Inflammatory macrophage treated with lipopolysaccharide for 4 hours (primary cell): ENCODE results near the gene PUM2.

Experiments
- DNase-seq: peaks from one replicate; pipeline ENCODE4 v3.0.0-alpha.2; 2020

PUM2 gene

DNA sequence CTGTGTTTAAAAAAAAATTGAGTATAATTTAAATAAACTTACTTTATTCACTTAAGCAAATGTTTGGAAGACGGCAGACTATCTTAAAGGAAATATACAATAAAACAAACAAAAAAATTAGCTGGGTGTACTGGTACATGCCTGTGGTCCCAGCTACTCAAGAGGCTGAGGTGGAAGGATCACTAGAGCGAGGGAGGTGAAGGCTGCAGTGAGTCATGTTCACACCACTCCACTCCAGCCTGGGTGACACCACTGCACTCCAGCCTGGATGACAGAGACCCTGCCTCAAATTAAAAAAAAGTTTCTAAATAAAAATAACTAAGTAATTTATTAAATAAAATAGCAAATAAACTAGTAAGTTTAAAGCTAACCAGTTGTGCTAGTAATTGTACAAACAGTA, 7.5 kb downstream of the PUM2 start:
- no peak for DNase-seq

DNA sequence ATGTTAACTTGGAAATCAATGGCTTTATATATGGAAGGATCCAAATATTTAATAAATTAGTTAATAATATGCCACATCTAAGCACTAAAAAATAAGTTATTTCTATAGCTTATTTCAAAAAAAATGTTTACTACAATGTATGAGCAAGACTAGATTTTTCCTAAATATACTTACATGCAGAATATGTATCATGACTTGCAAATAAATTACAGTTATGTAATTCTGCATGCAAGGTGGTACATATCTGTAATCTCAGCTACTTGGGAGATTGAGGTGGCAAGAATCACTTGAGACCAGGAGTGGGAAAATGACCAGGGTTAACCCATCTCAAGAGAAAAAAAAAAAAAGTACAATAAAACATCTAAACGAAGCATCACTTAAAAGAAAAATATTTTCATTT, 11.6 kb downstream of the PUM2 start:
- DNase-seq = no peak

DNA sequence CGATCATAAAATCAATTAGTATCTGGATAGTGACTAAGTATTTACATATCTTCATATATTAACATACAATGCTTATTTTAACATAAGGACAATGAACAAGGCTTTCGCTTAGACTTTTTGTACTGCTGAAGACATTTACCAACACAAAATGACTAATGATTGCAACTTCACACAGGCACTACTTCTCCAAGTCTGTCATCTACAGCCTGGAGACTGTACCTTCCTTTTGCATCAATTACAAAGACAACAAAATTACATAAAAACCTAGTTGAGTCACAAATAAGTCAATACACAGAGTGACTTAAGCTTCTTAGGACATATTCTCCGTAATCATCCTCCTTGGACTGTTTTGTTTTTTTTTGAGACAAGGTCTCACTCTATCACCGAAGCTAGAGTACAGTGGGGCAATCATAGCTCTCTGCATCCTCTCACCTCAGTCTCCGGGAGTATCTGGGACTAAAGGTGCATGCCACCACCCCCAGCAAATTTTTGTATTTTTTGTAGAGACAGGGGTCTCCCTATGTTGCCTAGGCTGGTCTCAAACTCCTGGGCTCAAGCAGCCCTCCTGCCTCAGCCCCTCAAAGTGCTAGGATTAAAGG, 15.9 kb downstream of the PUM2 start:
- DNase-seq = peak; percentile 74

DNA sequence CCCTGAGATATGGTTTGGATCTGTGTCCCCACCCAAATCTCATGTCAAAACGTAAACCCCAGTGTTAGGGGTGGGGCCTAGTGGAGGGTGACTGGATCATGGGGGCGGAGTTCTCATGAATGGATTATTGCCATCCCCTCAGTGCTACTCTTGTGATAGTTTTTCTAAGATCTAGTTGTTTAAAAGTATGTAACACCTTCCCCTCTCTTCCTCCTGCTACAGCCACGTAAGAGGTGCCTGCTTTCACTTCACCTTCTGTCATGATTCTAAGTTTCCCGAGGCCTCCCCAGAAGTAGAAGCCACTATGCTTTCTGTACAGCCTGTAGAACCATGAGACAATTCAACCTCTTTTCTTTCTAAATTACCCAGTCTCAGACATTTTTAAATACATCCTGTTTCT, 16.9 kb downstream of the PUM2 start:
- no peak for DNase-seq

DNA sequence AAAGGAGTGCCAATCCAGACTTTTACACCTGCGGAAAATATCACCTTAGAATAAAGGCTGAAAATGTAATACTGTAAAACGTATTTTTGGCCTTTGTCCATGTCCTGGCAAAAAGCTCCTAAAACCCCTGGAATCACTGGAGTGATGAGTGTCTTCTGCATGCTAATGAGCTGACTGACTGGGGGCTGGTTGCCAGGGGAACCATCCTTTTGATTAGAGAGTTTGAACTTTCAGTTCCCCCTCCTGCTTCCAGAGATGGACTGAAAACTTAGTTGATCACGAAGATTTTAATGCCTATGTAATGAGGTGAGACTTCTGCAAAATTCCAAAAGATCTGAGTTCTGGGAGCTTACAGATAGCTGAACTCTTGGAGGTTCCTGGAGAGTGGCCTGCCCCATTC, 20.5 kb downstream of the PUM2 start:
- no peak for DNase-seq

DNA sequence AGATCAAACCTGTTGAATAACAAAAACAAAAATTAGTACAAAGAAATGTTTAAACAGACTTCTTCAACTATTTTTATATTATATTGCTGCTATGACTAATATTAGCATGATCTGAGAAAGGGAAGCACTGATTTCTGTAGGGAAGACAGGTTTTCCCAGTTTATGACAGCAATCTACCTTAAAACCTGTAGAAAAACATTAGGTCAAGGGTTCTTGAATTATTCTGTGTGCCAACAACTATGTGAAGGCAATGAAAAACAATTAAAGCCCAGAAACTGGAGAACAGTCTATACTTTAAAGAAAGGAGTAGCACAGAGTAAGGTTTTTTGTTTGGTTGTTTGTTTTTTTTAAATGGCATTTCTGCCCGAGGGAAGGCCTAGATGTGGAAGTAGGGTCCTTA, 23.3 kb downstream of the PUM2 start:
- peak; percentile 10 for DNase-seq

DNA sequence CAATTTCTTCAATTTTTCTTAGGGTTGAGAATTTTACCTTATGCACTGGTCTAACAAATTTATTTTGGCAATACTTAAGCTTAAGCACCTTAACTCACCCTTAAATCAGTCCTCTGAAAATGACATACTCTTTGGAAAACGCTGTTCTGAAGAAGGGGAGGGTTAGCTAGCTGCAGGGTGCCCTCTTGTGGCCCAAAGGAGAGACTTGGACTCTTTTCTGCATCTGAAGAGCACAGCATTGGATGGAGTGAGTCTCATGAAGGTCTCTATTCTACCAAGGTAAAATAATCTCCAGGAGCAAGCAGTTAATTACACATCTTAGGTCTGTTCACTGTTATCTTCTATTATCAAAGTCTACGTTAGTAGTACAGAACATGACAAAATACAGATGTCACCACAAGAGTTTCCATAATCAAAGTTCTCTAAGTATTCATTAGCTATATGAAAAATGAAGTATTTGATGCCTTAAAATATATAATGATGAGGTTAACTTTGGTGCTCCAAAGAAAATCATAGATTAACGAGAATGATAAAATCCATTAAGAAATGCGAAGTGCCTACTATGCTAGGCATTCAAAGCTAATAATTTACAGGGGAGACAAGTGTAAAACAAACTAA, 24.4 kb downstream of the PUM2 start:
- DNase-seq = peak; percentile 48

DNA sequence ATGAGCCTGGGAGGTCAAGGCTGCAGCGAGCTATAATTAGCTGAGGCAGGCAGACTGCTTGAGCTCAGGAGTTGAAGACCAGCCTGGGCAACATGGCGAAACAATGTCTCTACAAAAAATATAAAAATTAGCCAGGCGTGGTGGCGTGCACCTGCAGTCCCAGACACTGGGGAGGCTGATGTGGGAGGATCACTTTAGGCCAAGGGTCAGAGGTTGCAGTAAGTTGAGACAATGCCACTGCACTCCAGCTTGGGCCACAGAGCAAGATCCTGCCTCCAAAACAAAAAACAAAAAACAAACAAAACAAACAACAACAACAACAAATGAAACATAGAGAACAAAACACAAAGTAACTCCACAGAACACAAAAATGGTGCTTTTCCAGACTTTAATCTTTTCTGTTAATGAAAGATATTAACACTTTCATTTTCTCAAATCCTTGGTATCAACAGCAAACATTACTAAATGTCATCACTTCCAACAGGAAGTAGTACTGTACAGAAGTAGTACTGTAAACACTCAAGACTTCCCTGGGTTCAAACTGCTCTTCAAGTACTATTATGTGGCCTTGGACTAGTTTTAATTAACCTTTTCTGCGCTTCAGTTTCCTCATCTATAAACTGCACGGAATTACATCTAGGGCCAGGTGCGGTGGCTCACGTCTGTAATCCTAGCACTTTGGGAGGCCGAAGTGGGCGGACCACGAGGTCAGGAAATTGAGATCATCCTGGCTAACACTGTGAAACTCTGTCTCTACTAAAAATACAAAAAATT, 27.9 kb downstream of the PUM2 start:
- peak; percentile 55 for DNase-seq

DNA sequence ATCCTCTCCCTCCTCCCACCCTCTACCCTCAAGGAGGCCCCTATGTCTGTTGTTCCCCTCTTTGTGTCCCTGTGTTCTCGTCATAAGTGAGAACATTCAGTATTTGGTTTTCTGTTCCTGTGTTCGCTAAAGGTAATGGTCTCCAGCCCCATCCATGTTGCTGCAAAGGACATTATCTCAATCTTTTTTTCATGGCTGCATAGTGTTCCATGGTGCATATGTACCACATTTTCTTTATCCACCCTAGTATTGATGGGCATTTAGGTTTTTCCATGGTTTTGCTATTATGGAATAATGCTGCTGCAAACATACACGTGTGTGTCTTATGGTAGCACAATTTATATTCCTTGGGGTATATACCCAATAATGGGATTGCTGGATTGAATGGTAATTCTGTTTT, 33.0 kb downstream of the PUM2 start:
- no peak for DNase-seq

DNA sequence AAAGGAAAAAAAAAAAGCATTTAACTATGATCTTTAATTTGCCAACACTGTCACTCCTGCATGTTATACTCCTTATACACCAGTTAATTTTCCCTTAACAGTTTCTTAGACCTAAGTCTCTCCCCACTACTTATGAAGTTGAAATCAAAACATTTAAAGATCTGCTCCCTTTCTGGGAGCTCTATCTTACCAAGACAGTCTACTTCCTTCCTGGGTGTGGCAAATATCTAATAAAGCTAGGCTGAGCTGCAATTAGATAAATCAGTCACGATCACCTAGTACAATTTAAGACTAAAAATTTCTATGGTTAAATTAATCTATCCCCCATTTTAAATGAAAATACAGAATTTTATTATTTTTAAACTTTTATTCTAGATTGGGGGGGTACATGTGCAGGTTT, 33.4 kb downstream of the PUM2 start:
- no peak for DNase-seq

DNA sequence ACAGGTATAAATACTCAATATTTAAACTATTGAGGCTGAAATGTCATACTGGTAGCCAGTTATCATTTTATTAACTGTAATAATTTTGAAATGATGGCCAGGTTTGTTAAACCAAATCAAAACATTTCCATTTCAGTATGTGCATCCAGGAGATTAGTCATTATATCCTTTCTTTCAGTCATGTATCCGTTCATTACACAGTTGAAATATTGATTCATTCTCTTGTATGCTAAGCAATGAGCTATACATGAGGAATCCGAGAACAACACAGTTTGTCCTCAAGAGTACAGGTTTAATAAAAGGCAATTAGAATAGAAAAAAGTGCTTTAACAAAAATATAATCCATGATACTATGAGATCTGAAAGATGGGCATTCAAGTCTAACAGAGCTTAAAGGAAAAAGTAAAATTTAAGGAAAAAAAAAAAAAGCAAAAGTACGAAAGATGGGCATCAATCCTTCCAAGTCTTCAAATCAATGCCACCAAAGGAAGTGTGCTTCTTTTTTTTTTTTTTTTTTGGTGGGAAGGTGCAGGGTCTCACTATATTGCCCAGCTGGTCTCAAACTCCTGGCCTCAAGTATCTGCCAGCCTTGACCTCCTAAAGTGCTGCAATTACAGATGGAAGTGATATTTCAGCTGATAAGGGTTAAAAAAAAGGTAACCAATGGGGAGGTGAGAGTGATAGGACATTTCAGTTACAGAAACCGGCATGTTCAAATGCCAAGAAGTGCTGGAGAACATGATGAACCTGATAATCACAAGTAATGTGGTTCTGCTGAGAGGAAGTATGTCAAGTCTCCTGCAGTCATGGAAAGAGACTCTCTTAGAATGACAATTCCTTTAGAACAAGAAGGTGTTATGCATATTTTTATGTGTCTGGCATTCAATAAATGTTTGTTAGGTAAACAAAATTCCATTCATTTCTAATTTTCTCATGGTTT, 35.8 kb downstream of the PUM2 start:
- DNase-seq = no peak

DNA sequence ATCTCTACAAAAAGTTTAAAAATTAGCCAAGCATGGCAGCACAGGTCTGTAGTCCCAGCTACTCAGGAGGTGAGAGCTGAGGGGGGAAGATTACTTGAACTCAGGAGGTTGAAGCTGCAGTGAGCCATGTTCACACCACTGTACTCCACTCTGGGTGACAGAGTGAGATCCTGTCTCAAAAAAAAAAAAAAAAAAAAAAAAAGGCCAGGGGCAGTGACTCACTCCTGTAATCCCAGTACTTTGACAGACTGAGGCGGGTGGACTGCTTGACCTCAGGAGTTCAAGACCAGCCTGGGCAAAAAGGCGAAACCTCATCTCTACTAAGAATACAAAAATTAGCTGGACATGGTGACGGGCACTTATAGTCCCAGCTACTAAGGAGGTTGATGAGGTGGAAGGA, 37.0 kb downstream of the PUM2 start:
- DNase-seq = no peak

DNA sequence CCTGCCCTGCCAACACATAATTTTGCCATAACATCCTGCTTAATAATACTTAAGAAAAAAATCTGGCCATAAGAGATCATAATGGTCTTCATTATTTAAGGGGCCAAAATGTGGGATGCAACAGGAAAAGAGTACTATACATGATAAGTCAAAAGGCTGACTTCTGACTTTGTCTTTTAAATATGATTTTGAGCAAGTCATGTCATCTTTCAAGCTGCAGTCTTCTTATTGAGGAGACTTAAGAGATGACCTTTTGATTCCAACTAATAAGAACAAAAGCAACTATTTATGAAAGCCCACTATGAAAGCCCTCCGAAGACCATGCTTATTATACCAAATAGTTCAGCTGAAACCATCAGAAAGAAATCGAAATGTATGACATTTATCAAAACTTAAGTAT, 41.6 kb downstream of the PUM2 start:
- no peak for DNase-seq

DNA sequence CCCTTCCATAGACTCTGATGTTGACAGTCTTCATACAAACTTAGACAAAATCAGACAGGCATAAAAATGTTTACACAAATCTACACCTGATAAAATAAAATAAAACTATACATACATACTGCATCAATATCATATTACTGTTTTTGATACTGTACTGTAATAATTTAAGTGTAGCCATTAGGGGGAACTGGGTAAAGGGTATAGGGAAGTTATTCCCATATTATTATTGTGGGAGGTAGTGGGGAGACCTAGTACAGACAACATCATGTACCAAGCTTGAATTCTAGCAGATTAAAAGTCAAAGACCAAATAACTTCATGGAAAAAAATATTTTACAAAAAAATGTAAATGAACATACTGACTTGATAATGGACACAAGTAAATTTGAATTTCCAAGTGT, 43.3 kb downstream of the PUM2 start:
- DNase-seq = no peak

DNA sequence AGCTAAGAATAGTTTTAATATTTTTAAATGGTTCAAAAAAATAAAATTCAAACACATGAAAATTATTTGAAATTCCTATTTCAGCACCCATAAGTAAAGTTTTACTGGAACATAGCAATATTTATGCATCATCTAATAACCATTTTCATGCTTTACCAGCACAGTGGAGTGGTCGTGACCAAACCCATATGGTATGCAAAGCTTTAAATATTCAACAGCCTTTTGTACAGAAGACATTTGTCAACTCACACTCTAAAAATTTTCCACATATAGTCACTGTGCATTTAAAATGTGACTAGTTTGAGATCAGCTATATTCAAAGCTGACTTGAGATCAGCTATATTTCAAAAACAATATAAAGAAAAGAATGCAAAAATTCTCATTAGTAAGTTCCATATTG, 46.2 kb downstream of the PUM2 start:
- no peak for DNase-seq

DNA sequence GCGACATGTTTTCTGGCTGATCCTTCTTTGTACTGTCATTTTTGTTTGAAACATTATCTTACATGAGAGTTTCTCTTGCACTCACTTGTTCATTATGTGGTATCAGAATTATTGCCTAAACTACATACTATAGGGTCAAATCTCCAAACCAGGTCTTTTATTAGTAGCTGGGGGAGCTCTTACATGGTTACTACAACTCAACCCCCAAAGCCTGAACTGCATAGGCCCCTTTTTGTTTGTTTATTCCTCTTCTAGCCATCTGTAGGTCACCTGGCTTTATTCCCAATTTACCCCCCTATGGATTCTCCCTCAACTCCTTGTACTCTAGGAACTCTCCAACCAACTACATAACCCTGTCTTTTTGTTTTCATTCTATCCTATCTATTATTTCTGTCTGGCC, 46.7 kb downstream of the PUM2 start:
- no peak for DNase-seq

DNA sequence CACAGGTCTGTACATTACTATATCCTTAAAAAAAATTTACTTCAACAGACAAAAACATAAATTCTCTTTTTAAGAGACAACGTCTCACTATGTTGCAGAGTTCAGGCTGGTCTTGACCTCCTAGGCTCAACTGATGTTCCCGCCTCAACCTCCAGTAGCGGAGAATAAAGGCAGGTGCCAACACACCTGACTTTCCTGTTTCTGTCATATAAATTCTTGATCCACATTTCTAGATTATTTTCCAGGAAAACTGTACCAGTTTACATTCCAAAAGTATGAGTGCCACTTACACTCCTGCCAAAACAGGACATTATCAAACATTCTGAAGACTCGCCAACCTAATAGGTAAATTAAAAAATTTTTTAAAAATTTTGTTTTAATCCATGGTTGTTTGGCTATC, 48.6 kb downstream of the PUM2 start:
- no peak for DNase-seq

DNA sequence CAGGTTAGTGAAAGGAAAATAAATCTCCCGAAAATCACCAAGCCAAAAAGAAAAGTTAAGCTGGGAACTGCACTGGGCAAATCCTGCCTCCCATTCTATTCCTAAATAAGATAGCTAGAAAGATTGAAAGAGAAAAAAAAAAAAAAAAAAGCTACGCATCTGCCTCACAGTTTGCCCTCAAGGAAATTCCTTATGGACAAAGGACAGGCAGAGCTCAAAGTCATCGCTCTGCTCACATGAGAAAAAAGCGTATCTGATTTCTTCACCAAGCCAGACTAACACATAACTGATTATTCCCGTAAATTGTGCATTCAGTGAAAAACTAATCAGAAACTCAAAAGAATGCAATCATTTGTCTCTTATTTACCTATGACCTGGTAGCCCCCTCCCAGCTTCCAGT, 50.0 kb downstream of the PUM2 start:
- no peak for DNase-seq

DNA sequence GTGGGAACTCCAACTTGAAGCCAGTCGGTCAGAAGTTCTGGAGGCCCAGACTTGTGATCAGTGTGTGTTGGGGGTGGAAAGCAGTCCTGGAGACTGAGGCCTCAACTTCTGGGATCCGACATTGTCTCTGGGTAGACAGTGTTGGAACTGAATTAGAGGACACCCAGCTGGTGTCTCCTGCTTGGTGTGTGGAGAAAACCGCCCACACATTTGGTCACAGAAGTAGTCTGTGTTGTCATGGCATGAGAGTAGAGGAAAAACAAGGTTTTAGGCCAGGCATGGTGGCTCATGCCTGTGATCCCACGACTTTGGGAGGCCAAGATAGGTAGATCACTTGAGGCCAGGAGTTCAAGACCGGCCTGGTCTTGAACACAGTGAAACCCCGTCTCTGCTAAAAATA, 51.5 kb downstream of the PUM2 start:
- peak; percentile 3 for DNase-seq

DNA sequence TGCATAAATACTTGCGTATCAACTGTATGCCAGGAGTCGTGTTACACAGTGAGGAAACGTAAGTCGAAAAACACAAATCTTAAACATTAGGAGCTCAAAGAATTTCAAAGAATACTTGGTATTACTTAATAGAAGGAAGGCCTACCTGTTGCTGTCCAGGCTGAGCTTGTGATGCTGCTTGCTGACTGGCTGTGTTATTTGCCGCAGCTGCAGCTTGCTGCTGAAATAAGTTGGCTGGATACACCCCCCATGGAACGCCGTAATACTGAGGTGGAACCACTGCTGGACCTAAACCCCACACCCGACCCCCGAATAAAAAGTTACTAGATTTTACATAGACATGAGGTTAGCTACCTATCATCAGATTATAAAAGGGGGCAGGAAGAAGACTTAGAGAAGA, 56.4 kb downstream of the PUM2 start:
- no peak for DNase-seq

DNA sequence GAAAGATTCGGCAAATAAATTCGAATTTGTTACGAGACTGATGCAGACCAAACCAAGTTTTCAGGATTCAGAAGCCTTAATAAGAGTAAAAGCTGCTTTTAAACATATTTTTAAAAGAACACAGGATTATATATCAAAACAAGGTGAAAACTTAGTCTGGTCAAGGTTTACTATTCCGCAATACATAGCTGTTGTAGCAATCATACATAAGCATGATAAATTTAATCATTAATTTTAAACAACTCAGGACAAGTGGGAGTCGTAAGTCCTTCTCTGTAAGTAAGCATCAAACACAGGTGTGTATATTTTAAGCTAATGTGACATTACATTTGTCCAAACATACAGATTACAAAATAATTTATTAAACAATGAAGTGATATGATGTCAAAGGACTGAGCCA, 57.7 kb downstream of the PUM2 start:
- DNase-seq = no peak

DNA sequence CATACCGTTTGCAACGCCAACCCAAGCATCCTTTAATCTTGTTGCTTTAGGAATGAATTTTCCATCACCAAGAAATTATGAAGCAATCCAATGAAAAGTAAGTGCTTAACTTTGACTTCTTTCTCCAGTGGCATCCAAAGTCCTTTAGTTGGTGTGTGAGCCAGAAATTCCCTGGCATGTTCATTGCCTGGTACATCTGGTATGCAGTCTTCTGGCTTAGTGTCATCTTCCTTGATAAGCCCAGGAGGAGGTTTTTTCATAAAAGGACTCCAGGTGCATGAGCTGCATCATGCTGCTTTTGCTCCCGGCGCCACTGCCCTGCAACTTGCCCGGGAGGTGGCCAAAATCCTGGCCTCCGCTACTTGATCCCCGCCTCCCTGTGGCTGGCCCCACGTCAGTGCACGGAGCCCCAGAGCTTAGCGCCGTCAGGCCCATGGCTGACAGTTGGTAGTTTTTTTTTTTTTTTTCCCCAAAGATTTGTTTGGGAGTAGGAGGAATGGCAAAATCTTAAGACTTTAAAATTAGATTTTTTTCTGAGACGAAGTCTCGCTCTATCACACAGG, 58.7 kb downstream of the PUM2 start:
- DNase-seq = no peak

DNA sequence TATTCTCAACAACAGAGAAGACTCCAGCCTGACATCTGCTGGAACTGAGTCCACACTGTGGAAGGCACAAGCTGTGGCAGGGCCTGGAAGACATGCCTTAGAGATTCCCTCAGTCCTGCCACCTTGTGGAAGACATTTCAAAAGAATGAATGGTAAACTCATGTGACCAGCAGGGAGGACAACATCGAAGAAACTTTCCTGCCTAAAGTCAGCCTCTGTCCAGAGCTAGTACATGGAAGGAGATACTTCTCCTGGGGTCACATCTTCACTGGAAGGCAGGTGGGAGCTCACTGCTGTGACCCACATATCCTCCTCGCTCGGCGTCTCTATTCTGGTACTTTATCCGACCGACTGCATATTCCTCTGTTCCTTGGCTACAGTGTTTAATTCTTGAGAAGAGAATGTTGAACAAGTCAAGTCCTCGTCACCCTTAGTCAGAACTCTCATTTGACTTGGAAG, 59.5 kb downstream of the PUM2 start:
- peak; percentile 54 for DNase-seq
